T-cell (primary cell): Measurements from ENCODE around the gene HOMER2. TPM values are rescaled to one million over a fixed set of nuclear protein-coding genes. Genes with fewer than 3 reads are reported as not detected.
A peak's percentile ranks its signal among the peaks of the same experiment; 100 is the strongest.

Source experiments
- ATAC-seq, 4 experiments: fragments of 200-7000 bp in 3 of 4; fragments of 150-1000 bp in 1 of 4; cut with Tn5 transposase; replicated peaks in 1 of 4; 1 replicate in 3 of 4; 2 replicates in 1 of 4; pipeline ENCODE4 v1.10.0; 2021; ENCODE audit warnings: moderate library complexity in 3 of 4, mild to moderate bottlenecking in 2 of 4, moderate number of reproducible peaks in 1 of 4
- CTCF ChIA-PET, 2 donors: fragments of 300-600 bp; sonication (Branson Sonifier 250); formaldehyde crosslinking; loops; one replicate each; lab custom pipeline; 2022; ENCODE audit warnings: antibody characterized with exemption in 2 of 2; lab: Charles Lee
- POLR2A ChIA-PET, 2 donors: fragments of 300-600 bp; sonication (Branson Sonifier 250); formaldehyde crosslinking; loops; one replicate each; lab custom pipeline; 2022; ENCODE audit warnings: antibody characterized with exemption in 2 of 2; lab: Charles Lee
- DNase-seq, 35 experiments: peaks; one replicate each; pipeline versions ENCODE4 v3.0.0 to v3.0.0-alpha.2; 2013 to 2023
- H3K27ac ChIP-seq: one replicate; pipeline ENCODE4 v1.5.1; 2013; ENCODE audit warnings: low read length
- H3K27me3 ChIP-seq, 2 experiments: replicated peaks in 1 of 2; 1 replicate in 1 of 2; 2 replicates in 1 of 2; pipeline versions ENCODE4 v1.6.1 to v1.7.0; 2013; ENCODE audit warnings: low read length in 1 of 2, mixed read lengths in 1 of 2; ENCODE audit not compliant: control insufficient read depth in 2 of 2, insufficient read depth in 2 of 2; ENCODE audit errors: extremely low read depth in 1 of 2
- H3K36me3 ChIP-seq, 2 donors: 1 replicate in 1 of 2; 2 replicates in 1 of 2; pipeline versions ENCODE4 v1.6.1 to v1.7.0; 2013; ENCODE audit warnings: low read length in 1 of 2; ENCODE audit not compliant: control insufficient read depth in 2 of 2, insufficient read depth in 1 of 2; ENCODE audit errors: extremely low read depth in 1 of 2
- H3K4me1 ChIP-seq, 2 experiments: 1 replicate in 1 of 2; 2 replicates in 1 of 2; pipeline versions ENCODE4 v1.6.1 to v1.7.0; 2013; ENCODE audit warnings: low read length in 2 of 2, mixed read lengths in 1 of 2; ENCODE audit not compliant: insufficient read depth in 2 of 2, control insufficient read depth in 1 of 2; ENCODE audit errors: extremely low read depth in 1 of 2
- H3K4me3 ChIP-seq, 2 donors: 1 replicate in 1 of 2; 2 replicates in 1 of 2; pipeline versions ENCODE4 v1.5.1 to v1.7.0; 2013; ENCODE audit warnings: mild to moderate bottlenecking in 2 of 2, low read length in 1 of 2, moderate library complexity in 1 of 2; ENCODE audit not compliant: control insufficient read depth in 1 of 2; ENCODE audit errors: extremely low read depth in 1 of 2
- H3K9me3 ChIP-seq: 2 replicates; pipeline ENCODE4 v1.7.0; 2013
- H3K27ac Mint-ChIP-seq, 2 donors: one replicate each; pipeline ENCODE4 v1.8.0; 2020 to 2021; ENCODE audit warnings: mild to moderate bottlenecking in 2 of 2, mixed read lengths in 2 of 2
- H3K27me3 Mint-ChIP-seq, 2 donors: one replicate each; pipeline ENCODE4 v1.8.0; 2021 to 2022; ENCODE audit warnings: mixed read lengths in 2 of 2
- H3K36me3 Mint-ChIP-seq: one replicate; pipeline ENCODE4 v1.8.0; 2021; ENCODE audit warnings: mixed read lengths
- H3K4me1 Mint-ChIP-seq, 3 donors: one replicate each; pipeline ENCODE4 v1.8.0; 2020 to 2022; ENCODE audit warnings: mixed read lengths in 3 of 3, mild to moderate bottlenecking in 1 of 3
- H3K4me3 Mint-ChIP-seq, 3 donors: one replicate each; pipeline ENCODE4 v1.8.0; 2020 to 2022; ENCODE audit warnings: mild to moderate bottlenecking in 3 of 3, mixed read lengths in 3 of 3, moderate library complexity in 3 of 3
- H3K9me3 Mint-ChIP-seq, 3 donors: one replicate each; pipeline ENCODE4 v1.8.0; 2020 to 2022; ENCODE audit warnings: mixed read lengths in 3 of 3
- WGBS: methylation state at CpG from one replicate; pipeline ENCODE4 v1.1.5; 2013; ENCODE audit warnings: missing lambda C conversion rate; ENCODE audit not compliant: insufficient coverage; 5-methylcytosine and 5-hydroxymethylcytosine counted together
- total RNA-seq, 35 experiments: library from RNA in 6 of 35; stranded (reverse) in 6 of 35; fragments of 120-200 nt in 1 of 35; gene quantifications; one replicate each; pipeline versions ENCODE4 v1.2.1 to v1.2.4 and lab custom pipeline; 2013 to 2026

HOMER2 gene
- total RNA-seq, 5 donors from 2014 or later (not counting 1 experiment from before 2014, with no cell fraction given): 2.7 to 9.1 (median 7.3) TPM

DNA sequence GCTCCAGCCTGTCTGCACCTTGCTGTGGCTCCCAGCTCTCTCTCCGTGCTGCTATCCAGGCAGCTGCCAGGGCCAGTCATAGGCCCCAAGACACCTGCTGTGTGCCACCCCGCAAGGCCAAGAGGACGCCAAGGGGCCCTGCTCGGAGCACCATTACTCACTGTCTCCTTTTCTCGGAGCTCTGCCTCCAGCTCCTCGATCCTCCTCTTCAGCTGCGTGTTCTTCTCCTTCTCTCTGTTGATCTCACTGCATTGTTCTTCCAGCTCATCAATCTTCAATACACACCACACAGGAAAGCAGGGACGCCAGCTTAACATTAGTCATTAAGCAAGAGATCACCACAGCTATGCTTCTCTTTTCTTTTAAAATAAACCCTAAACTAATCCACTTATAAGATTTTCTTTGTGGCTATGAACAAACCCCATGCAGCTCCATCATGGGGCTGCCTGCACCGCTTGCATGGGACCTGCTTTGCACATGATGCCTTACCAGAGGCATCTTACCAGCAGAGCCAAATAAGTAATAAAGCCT lies 100.5 kb downstream of the HOMER2 start:
- Histone ChIP-seq H3K9me3 (no peaks in the 10 kb centered on the region), H3K4me1 (peaks cover 0 to 17% of the 10 kb centered on the region in 2 experiments), H3K36me3 (peaks cover 0 to 3% of the 10 kb centered on the region in 2 donors), H3K4me3 (no peak overlapping the region), H3K27ac (no peak overlapping the region), H3K27me3 (peaks cover 0 to 2% of the 10 kb centered on the region in 2 experiments)
- Mint-ChIP-seq H3K9me3 (no peaks in the 10 kb centered on the region), H3K4me3 (no peak overlapping the region), H3K27ac (no peak overlapping the region), H3K27me3 (no peaks in the 10 kb centered on the region), H3K4me1 (peaks cover 12 to 15% (median 15%) of the 10 kb centered on the region in 3 donors), H3K36me3 (no peaks in the 10 kb centered on the region)
- ATAC-seq (no peak), DNase-seq (no peak)
- POLR2A ChIA-PET: no interaction called here
- CTCF ChIA-PET: no interaction called here
- WGBS: 79% methylated on average over 9 of the region's 9 CpGs

DNA sequence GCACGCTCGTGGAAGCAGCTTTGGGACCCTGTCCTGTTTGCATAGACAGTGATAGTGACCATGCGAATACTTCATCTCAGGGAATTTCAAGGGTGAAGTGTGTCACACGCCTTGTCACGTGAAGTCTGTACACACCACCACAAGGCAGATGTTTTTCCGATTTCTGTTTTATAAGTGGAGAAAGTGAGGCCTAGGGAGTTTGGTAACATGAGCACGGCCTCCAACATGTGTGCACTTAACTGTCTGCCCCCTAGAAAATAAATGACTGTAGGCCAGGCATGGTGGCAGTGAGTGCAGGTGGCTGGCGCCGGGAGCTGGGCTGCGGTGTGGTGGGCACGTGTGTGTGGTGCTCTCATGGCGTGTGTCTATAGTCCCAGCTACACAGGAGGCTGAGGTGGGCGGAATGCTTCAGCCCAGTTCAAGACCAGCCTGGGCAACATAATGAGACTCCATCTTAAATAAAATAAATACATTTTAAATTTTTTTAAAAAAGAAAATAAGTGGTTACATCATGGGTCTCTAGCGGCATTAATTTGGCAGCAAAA lies 101.1 kb downstream of the HOMER2 start:
- H3K9me3 ChIP-seq: no peaks in the 10 kb centered on the region
- H3K4me1 ChIP-seq: peaks cover 0 to 17% of the 10 kb centered on the region in 2 experiments
- ChIA-PET CTCF (no interaction called here), POLR2A (interaction anchor here in 1 of 2 donors (0.7 kb wide), 1 partner anchor 112 kb away, joined by 3 read pairs; no protein-coding TSS in a partner anchor)
- no peaks in the 10 kb centered on the region for H3K36me3 Mint-ChIP-seq
- no peaks in the 10 kb centered on the region for H3K27me3 Mint-ChIP-seq
- peaks cover 0 to 2% of the 10 kb centered on the region in 2 experiments for H3K27me3 ChIP-seq
- WGBS: 93% methylated on average over 8 of the region's 14 CpGs
- H3K9me3 Mint-ChIP-seq: no peaks in the 10 kb centered on the region
- H3K27ac ChIP-seq: no peak overlapping the region
- H3K4me3 ChIP-seq: no peak overlapping the region
- no peak overlapping the region for H3K4me3 Mint-ChIP-seq
- H3K36me3 ChIP-seq: peaks cover 0 to 3% of the 10 kb centered on the region in 2 donors
- ATAC-seq (no peak), DNase-seq (no peak)
- peaks cover 12 to 15% (median 15%) of the 10 kb centered on the region in 3 donors for H3K4me1 Mint-ChIP-seq
- H3K27ac Mint-ChIP-seq: no peak overlapping the region

DNA sequence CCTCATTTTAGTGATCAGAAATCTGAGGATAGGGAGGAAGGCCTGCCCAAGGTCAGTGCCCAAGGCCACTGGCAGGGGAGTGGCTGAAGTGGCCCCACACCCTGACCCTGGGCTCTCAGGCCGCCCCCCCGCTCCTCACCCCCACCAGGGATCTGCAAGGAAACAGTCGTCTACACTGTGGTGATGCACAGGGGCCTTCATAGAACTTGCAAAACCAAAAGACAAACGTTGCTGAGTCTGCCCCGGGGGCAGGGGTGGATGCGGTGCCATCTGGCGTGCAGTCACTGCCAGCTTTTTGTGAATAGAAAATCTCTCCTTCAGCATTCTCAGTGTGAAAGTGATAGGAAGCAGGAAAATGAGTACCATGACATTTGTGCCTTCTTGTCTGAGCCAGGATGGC lies 101.8 kb downstream of the HOMER2 start:
- H3K36me3 ChIP-seq: peaks cover 0 to 3% of the 10 kb centered on the region in 2 donors
- peaks cover 0 to 2% of the 10 kb centered on the region in 2 experiments for H3K27me3 ChIP-seq
- Mint-ChIP-seq H3K27ac (no peak overlapping the region), H3K4me3 (no peak overlapping the region), H3K27me3 (no peaks in the 10 kb centered on the region), H3K9me3 (no peaks in the 10 kb centered on the region), H3K4me1 (peaks cover 8 to 15% (median 11%) of the 10 kb centered on the region in 3 donors), H3K36me3 (no peaks in the 10 kb centered on the region)
- no peaks in the 10 kb centered on the region for H3K9me3 ChIP-seq
- POLR2A ChIA-PET: interaction anchor here in 1 of 2 donors (0.7 to 0.8 kb wide), 2 partner anchors 39 to 112 kb away, joined by 3 to 4 read pairs; no protein-coding TSS in a partner anchor
- no CpG with 5 or more reads among the region's 7 CpGs for WGBS
- peaks cover 0 to 16% of the 10 kb centered on the region in 2 experiments for H3K4me1 ChIP-seq
- CTCF ChIA-PET: no interaction called here
- H3K27ac ChIP-seq: no peak overlapping the region
- ATAC-seq (no peak), DNase-seq (no peak)
- no peak overlapping the region for H3K4me3 ChIP-seq

DNA sequence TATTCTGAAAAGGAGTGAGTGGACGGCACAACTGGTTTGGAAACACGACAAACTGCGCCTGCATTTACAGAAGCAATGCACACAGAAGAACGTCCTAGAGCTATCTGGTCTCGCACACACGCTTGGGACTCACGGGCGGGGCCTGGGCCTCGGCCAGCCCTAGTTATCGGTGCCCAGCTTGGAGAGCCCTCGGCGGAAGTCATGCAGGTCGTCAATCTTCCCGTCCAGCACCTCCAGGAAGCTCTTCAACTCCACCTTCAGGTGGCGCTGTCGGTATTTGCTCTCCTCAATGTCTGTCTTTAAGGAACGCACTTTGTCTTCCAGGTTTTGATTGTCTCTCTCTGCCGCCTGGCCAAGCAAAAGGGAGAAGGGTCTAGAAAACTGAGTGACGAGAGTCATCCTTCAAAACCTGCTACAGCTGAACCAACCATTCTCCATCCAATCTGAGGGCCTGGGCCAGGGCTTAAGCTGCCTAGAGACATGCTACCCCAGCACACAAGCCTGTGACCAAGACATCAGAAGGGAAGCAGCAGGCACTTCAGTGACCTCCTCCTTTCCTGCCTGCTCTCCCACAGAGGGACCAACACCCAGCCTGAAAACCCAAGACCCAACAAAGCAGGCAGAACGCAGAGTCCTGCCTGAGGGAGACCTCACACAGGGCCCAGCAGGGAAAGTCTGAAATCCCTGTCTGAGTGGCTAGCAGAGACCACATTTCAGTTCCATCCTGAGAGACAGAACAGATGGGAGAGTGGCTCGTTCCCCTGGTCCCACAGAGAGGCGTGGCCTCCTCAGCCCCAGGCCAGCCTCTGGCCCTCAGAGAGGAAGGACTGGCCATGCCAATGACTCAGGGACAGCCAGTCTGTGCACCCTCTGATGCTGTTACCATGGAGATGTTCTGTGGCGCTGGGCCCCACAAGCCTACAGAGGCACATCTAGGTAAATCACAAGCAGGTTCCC lies 102.7 kb downstream of the HOMER2 start:
- Mint-ChIP-seq H3K4me1 (peaks cover 12 to 20% (median 14%) of the 10 kb centered on the region in 3 donors), H3K36me3 (no peaks in the 10 kb centered on the region), H3K4me3 (no peak overlapping the region), H3K27ac (no peak overlapping the region), H3K27me3 (no peaks in the 10 kb centered on the region), H3K9me3 (no peaks in the 10 kb centered on the region)
- H3K36me3 ChIP-seq: peaks cover 0 to 3% of the 10 kb centered on the region in 2 donors
- no peak overlapping the region for H3K27ac ChIP-seq
- ATAC-seq: peak; percentile 13 to 58 (median 40)
- DNase-seq: peak in 31 of 35 experiments; percentile 14 to 63 (median 35)
- H3K27me3 ChIP-seq: peaks cover 0 to 2% of the 10 kb centered on the region in 2 experiments
- H3K4me1 ChIP-seq: peaks cover 2 to 15% of the 10 kb centered on the region in 2 experiments
- H3K4me3 ChIP-seq: no peak overlapping the region
- ChIA-PET POLR2A (no interaction called here), CTCF (interaction anchor here in 1 of 2 donors (1.0 kb wide), 1 partner anchor 585 kb away, joined by 3 read pairs; no protein-coding TSS in a partner anchor)
- WGBS: 45% methylated on average over 18 of the region's 23 CpGs
- H3K9me3 ChIP-seq: no peaks in the 10 kb centered on the region

DNA sequence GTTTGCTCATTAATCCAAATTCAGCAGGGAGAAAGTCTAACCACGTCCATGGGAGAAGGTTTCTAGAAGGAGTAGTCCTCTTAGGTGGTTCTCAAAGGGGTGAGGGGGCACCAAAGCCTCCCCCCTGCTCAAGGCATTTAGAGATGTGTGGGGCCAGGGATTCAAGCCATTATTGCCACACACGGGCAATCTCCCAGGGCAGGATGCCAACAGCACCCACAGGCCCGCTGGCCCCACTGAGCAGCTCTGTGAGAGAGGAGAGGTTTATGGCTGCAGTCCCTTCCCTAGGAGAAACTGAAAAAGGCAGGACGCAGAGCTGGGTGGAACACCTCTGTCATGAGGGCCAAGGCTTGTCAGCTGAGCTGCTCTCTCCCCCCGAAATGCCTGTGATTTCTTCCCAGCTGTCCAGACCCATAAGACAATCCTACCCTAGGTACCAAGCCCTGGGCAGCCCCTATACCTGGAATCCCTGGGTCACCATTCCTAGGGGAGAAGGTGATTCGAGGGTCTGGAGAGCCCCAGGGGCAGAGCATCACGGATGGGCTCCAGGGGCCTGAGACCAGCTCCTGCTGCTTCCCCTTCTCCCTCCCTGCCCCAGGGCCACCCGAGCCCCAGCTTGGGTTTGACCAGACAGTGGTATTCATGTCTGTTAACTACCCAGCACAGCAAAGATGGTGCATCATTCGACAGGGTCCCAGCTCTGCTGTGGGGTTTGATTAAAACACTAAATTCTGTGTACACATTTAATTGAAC lies 104.1 kb downstream of the HOMER2 start:
- WGBS: 95% methylated on average over 4 of the region's 9 CpGs
- H3K4me3 ChIP-seq: no peak overlapping the region
- H3K36me3 ChIP-seq: peaks cover 0 to 3% of the 10 kb centered on the region in 2 donors
- H3K9me3 ChIP-seq: no peaks in the 10 kb centered on the region
- POLR2A ChIA-PET: no interaction called here
- no peaks in the 10 kb centered on the region for H3K27me3 Mint-ChIP-seq
- H3K9me3 Mint-ChIP-seq: peaks cover 0 to 3% (median 2%) of the 10 kb centered on the region in 3 donors
- H3K27me3 ChIP-seq: peaks cover 0 to 2% of the 10 kb centered on the region in 2 experiments
- CTCF ChIA-PET: no interaction called here
- no peak for DNase-seq
- no peak overlapping the region for H3K27ac ChIP-seq
- no peak overlapping the region for H3K27ac Mint-ChIP-seq
- H3K4me3 Mint-ChIP-seq: no peak overlapping the region
- ATAC-seq: no peak
- H3K4me1 Mint-ChIP-seq: peaks cover 12 to 26% (median 19%) of the 10 kb centered on the region in 3 donors
- H3K36me3 Mint-ChIP-seq: no peaks in the 10 kb centered on the region
- peaks cover 2 to 15% of the 10 kb centered on the region in 2 experiments for H3K4me1 ChIP-seq
